Right lobe of liver (tissue), 4 donors: ENCODE measurements around the gene ADCY5.

Experiments
- POLR2A ChIP-seq: fragments of 450-650 bp; IDR thresholded peaks from one replicate; pipeline ENCODE4 v1.6.1; 2017; ENCODE audit warnings: antibody characterized with exemption, mild to moderate bottlenecking
- TF ChIP-seq, protein P1 (sequence below), 4 donors: fragments of 200-600 bp in 3 of 4; fragments of 450-650 bp in 1 of 4; IDR thresholded peaks; one replicate each; pipeline versions ENCODE4 v1.5.1 to v1.8.0; 2016 to 2022; ENCODE audit warnings: antibody characterized with exemption in 4 of 4, mild to moderate bottlenecking in 2 of 4
- donor health status: DM: no; HTN: no; CAD: no.
- donor health status: DM: no; HTN: no; CAD: no.
- donor health status: DM: no; HTN: yes; CAD: no.

DNA sequence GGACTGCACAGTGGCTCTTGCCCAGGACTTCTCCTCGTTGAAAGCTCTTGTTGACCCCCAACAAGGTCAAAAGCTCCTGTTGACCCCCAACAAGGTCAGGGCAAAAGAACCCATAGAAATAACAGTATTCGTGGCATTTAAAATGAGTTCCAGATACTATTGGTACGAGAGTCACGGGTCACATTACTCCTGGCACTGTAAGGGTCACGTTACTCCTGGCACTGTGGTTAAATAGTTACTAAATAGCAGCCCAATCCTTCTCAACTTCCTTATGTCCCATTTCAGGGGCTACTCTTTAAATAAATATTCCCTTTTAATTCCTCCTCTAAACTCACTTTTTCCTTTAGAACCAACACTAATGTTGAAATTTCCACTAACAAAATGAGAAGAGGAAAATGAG is 18.2 kb upstream of the ADCY5 start:
- TF ChIP-seq, protein P1, sequence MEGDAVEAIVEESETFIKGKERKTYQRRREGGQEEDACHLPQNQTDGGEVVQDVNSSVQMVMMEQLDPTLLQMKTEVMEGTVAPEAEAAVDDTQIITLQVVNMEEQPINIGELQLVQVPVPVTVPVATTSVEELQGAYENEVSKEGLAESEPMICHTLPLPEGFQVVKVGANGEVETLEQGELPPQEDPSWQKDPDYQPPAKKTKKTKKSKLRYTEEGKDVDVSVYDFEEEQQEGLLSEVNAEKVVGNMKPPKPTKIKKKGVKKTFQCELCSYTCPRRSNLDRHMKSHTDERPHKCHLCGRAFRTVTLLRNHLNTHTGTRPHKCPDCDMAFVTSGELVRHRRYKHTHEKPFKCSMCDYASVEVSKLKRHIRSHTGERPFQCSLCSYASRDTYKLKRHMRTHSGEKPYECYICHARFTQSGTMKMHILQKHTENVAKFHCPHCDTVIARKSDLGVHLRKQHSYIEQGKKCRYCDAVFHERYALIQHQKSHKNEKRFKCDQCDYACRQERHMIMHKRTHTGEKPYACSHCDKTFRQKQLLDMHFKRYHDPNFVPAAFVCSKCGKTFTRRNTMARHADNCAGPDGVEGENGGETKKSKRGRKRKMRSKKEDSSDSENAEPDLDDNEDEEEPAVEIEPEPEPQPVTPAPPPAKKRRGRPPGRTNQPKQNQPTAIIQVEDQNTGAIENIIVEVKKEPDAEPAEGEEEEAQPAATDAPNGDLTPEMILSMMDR (IDR thresholded peaks at IDR 0.05): no peak
- no peak for TF ChIP-seq POLR2A
